WERI-Rb-1 (cell line): ENCODE measurements around the gene NUTM1.

Experiments
- DNase-seq: peaks from one replicate; pipeline ENCODE4 v3.0.0-alpha.2; 2020
- H3K27ac ChIP-seq: fragments of 250-450 bp; sonication (Bioruptor Pico); 2 replicates; pipeline ENCODE4 v1.5.1; 2020; ENCODE audit warnings: mild to moderate bottlenecking, moderate library complexity
- H3K27me3 ChIP-seq: fragments of 250-450 bp; sonication (Bioruptor Pico); 2 replicates; pipeline ENCODE4 v1.5.1; 2021; ENCODE audit warnings: mild to moderate bottlenecking, low read depth, moderate library complexity; ENCODE audit not compliant: insufficient read depth, severe bottlenecking
- H3K36me3 ChIP-seq: fragments of 250-450 bp; sonication (Bioruptor Pico); 2 replicates; pipeline ENCODE4 v1.5.1; 2020; ENCODE audit warnings: mild to moderate bottlenecking, moderate library complexity
- H3K4me3 ChIP-seq: 2 replicates; pipeline ENCODE4 v1.5.1; 2011; ENCODE audit warnings: low read depth, mild to moderate bottlenecking, control low read depth, low read length
- H3K9me3 ChIP-seq: fragments of 250-450 bp; sonication (Bioruptor Pico); 2 replicates; pipeline ENCODE4 v1.5.1; 2021; ENCODE audit warnings: mild to moderate bottlenecking, moderate library complexity; ENCODE audit not compliant: severe bottlenecking
- TF ChIP-seq, protein P1 (sequence below): IDR thresholded peaks from 2 replicates; pipeline ENCODE4 v1.5.1; 2011; ENCODE audit warnings: low read depth, mild to moderate bottlenecking, control low read depth, inconsistent platforms, low read length

The NUTM1 gene

GRCh38 chr15:34327906-34328305 lies 15.2 kb upstream of the NUTM1 start:
- DNase-seq = no peak
- H3K27me3 ChIP-seq = no peaks in the 10 kb centered on the region
- H3K27ac ChIP-seq = no peak overlapping the region
- TF ChIP-seq, protein P1, sequence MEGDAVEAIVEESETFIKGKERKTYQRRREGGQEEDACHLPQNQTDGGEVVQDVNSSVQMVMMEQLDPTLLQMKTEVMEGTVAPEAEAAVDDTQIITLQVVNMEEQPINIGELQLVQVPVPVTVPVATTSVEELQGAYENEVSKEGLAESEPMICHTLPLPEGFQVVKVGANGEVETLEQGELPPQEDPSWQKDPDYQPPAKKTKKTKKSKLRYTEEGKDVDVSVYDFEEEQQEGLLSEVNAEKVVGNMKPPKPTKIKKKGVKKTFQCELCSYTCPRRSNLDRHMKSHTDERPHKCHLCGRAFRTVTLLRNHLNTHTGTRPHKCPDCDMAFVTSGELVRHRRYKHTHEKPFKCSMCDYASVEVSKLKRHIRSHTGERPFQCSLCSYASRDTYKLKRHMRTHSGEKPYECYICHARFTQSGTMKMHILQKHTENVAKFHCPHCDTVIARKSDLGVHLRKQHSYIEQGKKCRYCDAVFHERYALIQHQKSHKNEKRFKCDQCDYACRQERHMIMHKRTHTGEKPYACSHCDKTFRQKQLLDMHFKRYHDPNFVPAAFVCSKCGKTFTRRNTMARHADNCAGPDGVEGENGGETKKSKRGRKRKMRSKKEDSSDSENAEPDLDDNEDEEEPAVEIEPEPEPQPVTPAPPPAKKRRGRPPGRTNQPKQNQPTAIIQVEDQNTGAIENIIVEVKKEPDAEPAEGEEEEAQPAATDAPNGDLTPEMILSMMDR = no peak
- no peak overlapping the region for H3K4me3 ChIP-seq
- H3K36me3 ChIP-seq = no peaks in the 10 kb centered on the region
- H3K9me3 ChIP-seq = no peaks in the 10 kb centered on the region

DNA sequence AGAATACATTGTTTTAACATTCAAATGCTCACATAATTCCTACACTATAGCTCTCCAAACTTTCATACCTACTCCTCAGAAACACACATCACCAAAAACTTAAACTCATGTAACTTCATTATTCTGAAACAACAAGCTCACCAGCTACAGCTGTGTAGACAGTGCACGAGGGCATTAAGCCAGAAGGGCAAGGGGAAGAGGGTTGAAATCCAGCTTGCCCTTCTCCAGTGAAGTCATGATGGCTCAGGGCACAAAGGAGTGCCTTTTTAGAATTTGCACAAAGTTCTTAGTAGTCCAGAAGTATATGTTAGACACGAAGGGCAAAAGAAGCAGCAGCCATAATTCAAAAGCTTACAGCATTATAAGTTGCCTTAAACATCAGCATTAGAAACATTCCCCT lies 14.1 kb upstream of the NUTM1 start:
- H3K36me3 ChIP-seq = no peaks in the 10 kb centered on the region
- H3K27ac ChIP-seq = no peak overlapping the region
- H3K9me3 ChIP-seq = no peaks in the 10 kb centered on the region
- DNase-seq = no peak
- H3K27me3 ChIP-seq = no peaks in the 10 kb centered on the region
- TF ChIP-seq, protein P1 = no peak
- no peak overlapping the region for H3K4me3 ChIP-seq

GRCh38 chr15:34330279-34330678 lies 12.8 kb upstream of the NUTM1 start:
- DNase-seq = no peak
- H3K27ac ChIP-seq = no peak overlapping the region

GRCh38 chr15:34331809-34332208 lies 11.3 kb upstream of the NUTM1 start:
- Histone ChIP-seq H3K27me3 (no peaks in the 10 kb centered on the region), H3K9me3 (no peaks in the 10 kb centered on the region), H3K27ac (no peak overlapping the region), H3K4me3 (no peak overlapping the region), H3K36me3 (no peaks in the 10 kb centered on the region)
- DNase-seq = no peak
- TF ChIP-seq, protein P1 = no peak

More at GRCh38 chr15:34330279-34330678, 12.8 kb upstream of the NUTM1 start:
- Histone ChIP-seq H3K4me3 (no peak overlapping the region), H3K9me3 (no peaks in the 10 kb centered on the region), H3K27me3 (no peaks in the 10 kb centered on the region), H3K36me3 (no peaks in the 10 kb centered on the region)
- TF ChIP-seq, protein P1 = no peak

DNA sequence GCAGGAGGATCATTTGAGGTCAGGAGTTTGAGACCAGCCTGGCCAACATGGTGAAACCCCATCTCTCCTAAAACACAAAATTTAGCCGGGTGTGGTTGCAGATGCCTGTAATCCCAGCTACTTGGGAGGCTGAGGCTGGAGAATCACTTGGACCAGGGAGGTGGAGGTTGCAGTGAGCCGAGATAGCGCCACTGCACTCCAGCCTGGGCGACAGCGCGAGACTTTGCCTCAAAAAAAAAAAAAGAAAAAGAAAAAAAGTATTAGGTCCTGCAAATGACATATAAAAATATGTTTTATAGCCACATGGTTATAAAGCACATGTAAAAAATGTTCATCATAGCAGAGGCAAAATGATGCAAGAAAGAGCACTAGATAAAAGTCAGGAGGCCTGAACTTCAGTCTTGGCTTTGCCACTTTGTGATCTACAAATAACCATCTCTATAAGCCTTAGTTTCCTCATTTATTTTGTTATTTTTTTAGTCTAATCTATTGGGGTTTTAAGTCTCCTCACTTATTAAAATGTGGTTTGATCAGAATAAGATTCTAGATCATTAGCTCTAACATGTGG lies 10.5 kb upstream of the NUTM1 start:
- Histone ChIP-seq H3K27ac (no peak overlapping the region), H3K36me3 (no peaks in the 10 kb centered on the region), H3K9me3 (no peaks in the 10 kb centered on the region), H3K4me3 (no peak overlapping the region), H3K27me3 (no peaks in the 10 kb centered on the region)
- TF ChIP-seq, protein P1 = no peak
- no peak for DNase-seq

DNA sequence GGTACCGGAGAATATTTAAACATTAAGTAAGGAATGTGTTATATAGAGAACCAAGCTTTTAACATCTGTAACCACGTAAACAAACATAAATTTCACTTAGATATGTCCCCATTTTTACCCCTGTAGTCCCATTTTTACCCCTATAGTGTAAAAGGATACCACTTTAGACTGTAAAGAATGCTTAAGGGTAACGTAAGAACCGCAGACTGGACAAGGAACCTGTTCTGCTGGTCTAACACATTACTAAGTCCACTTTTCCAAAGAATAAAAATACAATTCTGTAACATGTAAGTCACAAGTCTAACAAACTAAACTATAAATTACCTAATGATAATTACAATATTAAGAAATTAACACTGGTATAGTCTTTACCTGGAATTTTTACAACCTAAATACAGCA lies 8.4 kb upstream of the NUTM1 start:
- Histone ChIP-seq H3K4me3 (no peak overlapping the region), H3K27me3 (no peaks in the 10 kb centered on the region), H3K36me3 (no peaks in the 10 kb centered on the region), H3K27ac (no peak overlapping the region), H3K9me3 (no peaks in the 10 kb centered on the region)
- DNase-seq = no peak
- TF ChIP-seq, protein P1 = no peak
